Stimulated activated naive CD8-positive, alpha-beta T cell treated with anti-CD3 and anti-CD28 coated beads, Interleukin-15, Interleukin-2, amounts not matched to agents 100 U/mL and 50 U/mL, for 24 hours (primary cell): Measurements from ENCODE around the gene METTL25.

Experiments used
- ATAC-seq: fragments of 150-1000 bp; cut with Tn5 transposase; one replicate; pipeline ENCODE4 v1.10.0; 2021
- DNase-seq: peaks from one replicate; pipeline ENCODE4 v3.0.0; 2021

The METTL25 gene

DNA sequence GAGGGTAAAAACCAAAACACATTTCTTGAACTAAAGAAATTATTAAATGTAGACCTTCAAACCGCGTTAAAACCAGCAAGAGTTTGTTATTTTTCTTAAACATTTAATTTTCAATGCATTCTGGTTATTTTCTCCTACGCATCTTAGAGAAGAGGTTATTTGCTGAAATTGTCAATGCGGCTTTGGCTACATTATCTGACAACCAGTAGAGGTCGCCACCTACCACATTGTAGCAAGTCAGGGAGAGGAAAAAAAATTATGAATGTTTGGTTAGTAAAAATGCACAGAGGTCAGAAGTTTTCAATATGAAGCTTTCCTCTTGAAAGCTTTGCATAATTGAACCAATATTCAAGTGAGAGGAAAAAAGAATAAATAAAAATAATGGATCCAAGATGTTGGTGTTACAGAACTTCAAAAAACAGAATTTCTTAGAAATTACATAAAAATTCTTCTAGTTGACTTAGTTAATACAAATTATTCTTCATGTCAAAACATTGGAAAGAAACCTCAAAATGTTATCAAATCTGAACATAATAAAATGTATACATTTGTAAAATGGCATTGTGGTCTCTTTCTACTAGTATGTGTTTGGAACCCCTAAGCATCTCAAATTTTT lies 168.9 kb downstream of the METTL25 start:
- DNase-seq: peak; percentile 9
- ATAC-seq: no peak
